GM12878 (cell line): Measurements from ENCODE around the gene FGF1.

Experiments used
- CHD2 ChIP-seq: IDR thresholded peaks from 2 replicates; pipeline ENCODE4 v1.6.1; 2011; ENCODE audit warnings: low read depth, low read length, improper control_type of control experiment, borderline replicate concordance
- EGR1 ChIP-seq, 2 experiments: IDR thresholded peaks; 1 replicate in 1 of 2; 2 replicates in 1 of 2; pipeline ENCODE4 v1.6.1; 2011 to 2012; ENCODE audit warnings: low read depth in 2 of 2, low read length in 2 of 2, borderline replicate concordance in 1 of 2, mild to moderate bottlenecking in 1 of 2, moderate library complexity in 1 of 2
- MYB ChIP-seq: fragments of 150-350 bp; IDR thresholded peaks from 2 replicates; pipeline ENCODE4 v1.6.1; 2014; ENCODE audit warnings: mild to moderate bottlenecking, low read depth, low read length, borderline replicate concordance
- NFIC ChIP-seq: IDR thresholded peaks from 2 replicates; pipeline ENCODE4 v1.6.1; 2012; ENCODE audit warnings: low read depth, mild to moderate bottlenecking, inconsistent platforms, low read length, moderate library complexity
- POLR2A ChIP-seq: IDR thresholded peaks from 2 replicates; pipeline ENCODE4 v1.6.1; 2011; ENCODE audit warnings: low read depth, mild to moderate bottlenecking, low read length
- POLR2AphosphoS2 ChIP-seq: IDR thresholded peaks from 2 replicates; pipeline ENCODE4 v1.6.1; 2011; ENCODE audit warnings: low read depth, mild to moderate bottlenecking, low read length, improper control_type of control experiment, moderate library complexity
- POLR2AphosphoS5 ChIP-seq: IDR thresholded peaks from 2 replicates; pipeline ENCODE4 v1.6.1; 2011; ENCODE audit warnings: mild to moderate bottlenecking, low read length, inconsistent platforms
- RAD21 ChIP-seq: IDR thresholded peaks from 2 replicates; pipeline ENCODE4 v1.6.1; 2011; ENCODE audit warnings: mild to moderate bottlenecking, low read depth, low read length, moderate library complexity; ENCODE audit not compliant: insufficient read depth
- RFX5 ChIP-seq: IDR thresholded peaks from 2 replicates; pipeline ENCODE4 v1.6.1; 2011; ENCODE audit warnings: low read depth, low read length, improper control_type of control experiment
- SP1 ChIP-seq: IDR thresholded peaks from one replicate; pipeline ENCODE4 v1.6.1; 2011; ENCODE audit warnings: low read depth, low read length
- TF ChIP-seq, protein P1 (sequence below), 3 experiments: IDR thresholded peaks in 2 of 3; conservative IDR thresholded peaks in 1 of 3; 2 replicates each; pipeline ENCODE4 v1.5.1; 2011; ENCODE audit warnings: low read depth in 3 of 3, low read length in 3 of 3, mild to moderate bottlenecking in 3 of 3, control low read depth in 2 of 3, moderate library complexity in 2 of 3, inconsistent platforms in 1 of 3, mixed read lengths in 1 of 3; ENCODE audit not compliant: control insufficient read depth in 2 of 3, insufficient read depth in 1 of 3; ENCODE audit errors: extremely low read depth in 1 of 3
- TF ChIP-seq, protein P2 (sequence below): IDR thresholded peaks from 2 replicates; pipeline ENCODE4 v1.6.1; 2012; ENCODE audit warnings: mild to moderate bottlenecking, low read depth, low read length
- TF ChIP-seq, protein P3 (sequence below): fragments of 450-650 bp; IDR thresholded peaks from 2 replicates; pipeline ENCODE4 v1.6.1; 2018; ENCODE audit warnings: borderline replicate concordance, mild to moderate bottlenecking; ENCODE audit not compliant: partially characterized antibody
- TF ChIP-seq, protein P4 (sequence below): fragments of 450-650 bp; IDR thresholded peaks from 2 replicates; pipeline ENCODE4 v1.6.1; 2017; ENCODE audit warnings: low read depth, mild to moderate bottlenecking, moderate library complexity

DNA sequence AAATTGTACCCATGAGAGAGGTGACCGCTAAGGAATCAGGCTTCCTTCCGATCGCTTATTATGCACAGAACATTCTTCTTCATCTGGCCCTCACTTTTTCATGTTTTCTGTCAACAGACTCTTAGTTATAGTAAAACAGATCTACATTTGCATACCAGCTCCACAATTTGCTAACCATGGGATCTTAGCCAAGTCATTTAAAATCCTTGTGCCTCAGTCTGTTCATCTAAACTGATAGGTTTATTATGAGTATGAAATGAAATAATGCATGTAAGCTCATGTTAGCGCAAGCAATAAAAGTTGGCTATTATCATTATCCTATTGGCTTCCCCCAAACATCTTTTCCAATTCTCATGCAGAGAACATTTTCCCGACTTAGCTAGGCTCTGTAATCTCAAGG, 42.3 kb downstream of the FGF1 start:
- TF ChIP-seq, protein P1, sequence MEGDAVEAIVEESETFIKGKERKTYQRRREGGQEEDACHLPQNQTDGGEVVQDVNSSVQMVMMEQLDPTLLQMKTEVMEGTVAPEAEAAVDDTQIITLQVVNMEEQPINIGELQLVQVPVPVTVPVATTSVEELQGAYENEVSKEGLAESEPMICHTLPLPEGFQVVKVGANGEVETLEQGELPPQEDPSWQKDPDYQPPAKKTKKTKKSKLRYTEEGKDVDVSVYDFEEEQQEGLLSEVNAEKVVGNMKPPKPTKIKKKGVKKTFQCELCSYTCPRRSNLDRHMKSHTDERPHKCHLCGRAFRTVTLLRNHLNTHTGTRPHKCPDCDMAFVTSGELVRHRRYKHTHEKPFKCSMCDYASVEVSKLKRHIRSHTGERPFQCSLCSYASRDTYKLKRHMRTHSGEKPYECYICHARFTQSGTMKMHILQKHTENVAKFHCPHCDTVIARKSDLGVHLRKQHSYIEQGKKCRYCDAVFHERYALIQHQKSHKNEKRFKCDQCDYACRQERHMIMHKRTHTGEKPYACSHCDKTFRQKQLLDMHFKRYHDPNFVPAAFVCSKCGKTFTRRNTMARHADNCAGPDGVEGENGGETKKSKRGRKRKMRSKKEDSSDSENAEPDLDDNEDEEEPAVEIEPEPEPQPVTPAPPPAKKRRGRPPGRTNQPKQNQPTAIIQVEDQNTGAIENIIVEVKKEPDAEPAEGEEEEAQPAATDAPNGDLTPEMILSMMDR (IDR thresholded peaks at IDR 0.05 in 2 of 3, conservative IDR thresholded peaks at IDR 0.05 in 1 of 3; ENCODE audit: control insufficient read depth in 2 of 3, extremely low read depth in 1 of 3, insufficient read depth in 1 of 3, low read depth in 3 of 3, low read length in 3 of 3): no peak
- TF ChIP-seq POLR2AphosphoS2: no peak
- TF ChIP-seq, protein P2, sequence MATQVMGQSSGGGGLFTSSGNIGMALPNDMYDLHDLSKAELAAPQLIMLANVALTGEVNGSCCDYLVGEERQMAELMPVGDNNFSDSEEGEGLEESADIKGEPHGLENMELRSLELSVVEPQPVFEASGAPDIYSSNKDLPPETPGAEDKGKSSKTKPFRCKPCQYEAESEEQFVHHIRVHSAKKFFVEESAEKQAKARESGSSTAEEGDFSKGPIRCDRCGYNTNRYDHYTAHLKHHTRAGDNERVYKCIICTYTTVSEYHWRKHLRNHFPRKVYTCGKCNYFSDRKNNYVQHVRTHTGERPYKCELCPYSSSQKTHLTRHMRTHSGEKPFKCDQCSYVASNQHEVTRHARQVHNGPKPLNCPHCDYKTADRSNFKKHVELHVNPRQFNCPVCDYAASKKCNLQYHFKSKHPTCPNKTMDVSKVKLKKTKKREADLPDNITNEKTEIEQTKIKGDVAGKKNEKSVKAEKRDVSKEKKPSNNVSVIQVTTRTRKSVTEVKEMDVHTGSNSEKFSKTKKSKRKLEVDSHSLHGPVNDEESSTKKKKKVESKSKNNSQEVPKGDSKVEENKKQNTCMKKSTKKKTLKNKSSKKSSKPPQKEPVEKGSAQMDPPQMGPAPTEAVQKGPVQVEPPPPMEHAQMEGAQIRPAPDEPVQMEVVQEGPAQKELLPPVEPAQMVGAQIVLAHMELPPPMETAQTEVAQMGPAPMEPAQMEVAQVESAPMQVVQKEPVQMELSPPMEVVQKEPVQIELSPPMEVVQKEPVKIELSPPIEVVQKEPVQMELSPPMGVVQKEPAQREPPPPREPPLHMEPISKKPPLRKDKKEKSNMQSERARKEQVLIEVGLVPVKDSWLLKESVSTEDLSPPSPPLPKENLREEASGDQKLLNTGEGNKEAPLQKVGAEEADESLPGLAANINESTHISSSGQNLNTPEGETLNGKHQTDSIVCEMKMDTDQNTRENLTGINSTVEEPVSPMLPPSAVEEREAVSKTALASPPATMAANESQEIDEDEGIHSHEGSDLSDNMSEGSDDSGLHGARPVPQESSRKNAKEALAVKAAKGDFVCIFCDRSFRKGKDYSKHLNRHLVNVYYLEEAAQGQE: no peak
- TF ChIP-seq CHD2: no peak
- no peak for TF ChIP-seq NFIC
- TF ChIP-seq EGR1 (IDR thresholded peaks at IDR 0.05; ENCODE audit: borderline replicate concordance in 1 of 2, low read depth in 2 of 2, low read length in 2 of 2): no peak
- no peak for TF ChIP-seq RFX5
- TF ChIP-seq, protein P3, sequence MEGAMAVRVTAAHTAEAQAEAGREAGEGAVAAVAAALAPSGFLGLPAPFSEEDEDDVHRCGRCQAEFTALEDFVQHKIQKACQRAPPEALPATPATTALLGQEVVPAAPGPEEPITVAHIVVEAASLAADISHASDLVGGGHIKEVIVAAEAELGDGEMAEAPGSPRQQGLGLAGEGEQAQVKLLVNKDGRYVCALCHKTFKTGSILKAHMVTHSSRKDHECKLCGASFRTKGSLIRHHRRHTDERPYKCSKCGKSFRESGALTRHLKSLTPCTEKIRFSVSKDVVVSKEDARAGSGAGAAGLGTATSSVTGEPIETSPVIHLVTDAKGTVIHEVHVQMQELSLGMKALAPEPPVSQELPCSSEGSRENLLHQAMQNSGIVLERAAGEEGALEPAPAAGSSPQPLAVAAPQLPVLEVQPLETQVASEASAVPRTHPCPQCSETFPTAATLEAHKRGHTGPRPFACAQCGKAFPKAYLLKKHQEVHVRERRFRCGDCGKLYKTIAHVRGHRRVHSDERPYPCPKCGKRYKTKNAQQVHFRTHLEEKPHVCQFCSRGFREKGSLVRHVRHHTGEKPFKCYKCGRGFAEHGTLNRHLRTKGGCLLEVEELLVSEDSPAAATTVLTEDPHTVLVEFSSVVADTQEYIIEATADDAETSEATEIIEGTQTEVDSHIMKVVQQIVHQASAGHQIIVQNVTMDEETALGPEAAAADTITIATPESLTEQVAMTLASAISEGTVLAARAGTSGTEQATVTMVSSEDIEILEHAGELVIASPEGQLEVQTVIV: no peak
- TF ChIP-seq, protein P4, sequence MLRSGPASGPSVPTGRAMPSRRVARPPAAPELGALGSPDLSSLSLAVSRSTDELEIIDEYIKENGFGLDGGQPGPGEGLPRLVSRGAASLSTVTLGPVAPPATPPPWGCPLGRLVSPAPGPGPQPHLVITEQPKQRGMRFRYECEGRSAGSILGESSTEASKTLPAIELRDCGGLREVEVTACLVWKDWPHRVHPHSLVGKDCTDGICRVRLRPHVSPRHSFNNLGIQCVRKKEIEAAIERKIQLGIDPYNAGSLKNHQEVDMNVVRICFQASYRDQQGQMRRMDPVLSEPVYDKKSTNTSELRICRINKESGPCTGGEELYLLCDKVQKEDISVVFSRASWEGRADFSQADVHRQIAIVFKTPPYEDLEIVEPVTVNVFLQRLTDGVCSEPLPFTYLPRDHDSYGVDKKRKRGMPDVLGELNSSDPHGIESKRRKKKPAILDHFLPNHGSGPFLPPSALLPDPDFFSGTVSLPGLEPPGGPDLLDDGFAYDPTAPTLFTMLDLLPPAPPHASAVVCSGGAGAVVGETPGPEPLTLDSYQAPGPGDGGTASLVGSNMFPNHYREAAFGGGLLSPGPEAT: no peak
- TF ChIP-seq RAD21: no peak
- no peak for TF ChIP-seq POLR2A
- no peak for TF ChIP-seq MYB
- no peak for TF ChIP-seq POLR2AphosphoS5
- no peak for TF ChIP-seq SP1
